H1 (cell line): ENCODE data around the gene RRH. TPM values are rescaled to one million over a fixed set of nuclear protein-coding genes. Genes with fewer than 3 reads are reported as not detected.

Experiments used
- BACH1 ChIP-seq: IDR thresholded peaks from 2 replicates; pipeline ENCODE4 v1.6.1; 2012; ENCODE audit warnings: low read length, improper control_type of control experiment
- CEBPB ChIP-seq: IDR thresholded peaks from 2 replicates; pipeline ENCODE4 v1.6.1; 2012; ENCODE audit warnings: low read depth, low read length
- CHD7 ChIP-seq: fragments of 300-600 bp; sonication (generic); IDR thresholded peaks from 2 replicates; pipeline ENCODE4 v1.7.1; 2012; ENCODE audit warnings: low read length, moderate library complexity, mild to moderate bottlenecking, inconsistent platforms; ENCODE audit not compliant: insufficient replicate concordance
- CREB1 ChIP-seq: IDR thresholded peaks from 2 replicates; pipeline ENCODE4 v1.6.1; 2012; ENCODE audit warnings: inconsistent platforms
- GABPA ChIP-seq: IDR thresholded peaks from 2 replicates; pipeline ENCODE4 v1.6.1; 2011; ENCODE audit warnings: mild to moderate bottlenecking, low read length, moderate library complexity, borderline replicate concordance; ENCODE audit not compliant: insufficient read depth
- GTF2F1 ChIP-seq: IDR thresholded peaks from 2 replicates; pipeline ENCODE4 v1.6.1; 2012; ENCODE audit warnings: low read depth, low read length, improper control_type of control experiment, borderline replicate concordance
- POLR2AphosphoS5 ChIP-seq: IDR thresholded peaks from 2 replicates; pipeline ENCODE4 v1.6.1; 2011; ENCODE audit warnings: low read depth, low read length
- SAP30 ChIP-seq: fragments of 300-600 bp; sonication (generic); IDR thresholded peaks from 2 replicates; pipeline ENCODE4 v1.7.1; 2012; ENCODE audit warnings: low read length, moderate library complexity, mild to moderate bottlenecking, inconsistent platforms; ENCODE audit not compliant: insufficient read depth, insufficient replicate concordance
- SIN3A ChIP-seq, 2 experiments: IDR thresholded peaks in 1 of 2; conservative IDR thresholded peaks in 1 of 2; 2 replicates each; pipeline ENCODE4 v1.6.1; 2011 to 2012; ENCODE audit warnings: low read length in 2 of 2, improper control_type of control experiment in 1 of 2, low read depth in 1 of 2, mild to moderate bottlenecking in 1 of 2
- polyA plus RNA-seq, 7 experiments: library from polyadenylated mRNA; depleted of rRNA in 3 of 7; stranded (reverse) in 5 of 7; unstranded in 2 of 7; fragments of >200 nt in 5 of 7; fragments of 200-250 nt in 2 of 7; gene quantifications; 1 replicate in 5 of 7; 2 replicates in 1 of 7; 4 replicates in 1 of 7; pipeline versions ENCODE4 v1.2.1 to v1.2.3, GENCODE V29; 2011 to 2013; ENCODE audit warnings: missing spikeins in 2 of 7, mixed read lengths in 2 of 7
- total RNA-seq: library from RNA; stranded (reverse); fragmentation: NEBNext Ultra II Directional; extraction: Animal tissue kit (Norgen Biotek cat#: 25700); gene quantifications from 2 replicates; pipeline ENCODE4 v1.2.1, GENCODE V29; 2021

RRH gene
- total and polyA plus RNA-seq, 2 of the 8 experiments (the other 6 are each of a cell fraction or from before 2014, with no cell fraction given): 0.38 TPM; not detected in 1

GRCh38 chr4:109815151-109816081, 12.4 kb upstream of the RRH start, which contains the start of gene GAR1 (continued):
- TF ChIP-seq CHD7: no peak
- TF ChIP-seq SAP30: no peak
- peak; percentile 52 to 91; a peak in 1 of 4 replicates for TF ChIP-seq SIN3A (conservative IDR thresholded peaks at IDR 0.05 in 1 of 2, IDR thresholded peaks at IDR 0.05 in 1 of 2; ENCODE audit: low read depth in 1 of 2, low read length in 2 of 2)
- peak; percentile 98 for TF ChIP-seq CREB1
- no peak for TF ChIP-seq GTF2F1
- TF ChIP-seq POLR2AphosphoS5: peak; percentile 84
- peak; percentile 39; the same call in 1 of the 2 replicates for TF ChIP-seq GABPA
- TF ChIP-seq BACH1: no peak
- no peak for TF ChIP-seq CEBPB
